Sigmoid colon (tissue), 7 donors: ENCODE data around the gene GGTLC2. TPM values are rescaled to one million over a fixed set of nuclear protein-coding genes. Genes with fewer than 3 reads are reported as not detected.
"Not testable (repeated sequence)": the region's sequence is repeated elsewhere in the genome, so short reads cannot be mapped to it uniquely, and the experiment has no call there.

Source experiments
- DNase-seq: peaks from one replicate; pipeline ENCODE4 v3.0.0-alpha.2; 2019
- H3K27ac ChIP-seq, 4 donors: fragments of 200-600 bp; sonication (generic); one replicate each; pipeline ENCODE4 v1.5.1; 2016 to 2019; ENCODE audit warnings: mild to moderate bottlenecking in 1 of 4
- H3K27me3 ChIP-seq, 3 donors: fragments of 200-600 bp; sonication (generic); one replicate each; pipeline ENCODE4 v1.5.1; 2019; ENCODE audit warnings: mild to moderate bottlenecking in 1 of 3
- H3K36me3 ChIP-seq, 4 donors: fragments of 200-600 bp; sonication (generic); one replicate each; pipeline ENCODE4 v1.5.1; 2016 to 2019
- H3K4me1 ChIP-seq, 4 donors: fragments of 200-600 bp; sonication (generic); one replicate each; pipeline ENCODE4 v1.5.1; 2017 to 2019
- H3K4me3 ChIP-seq, 4 donors: fragments of 200-600 bp; sonication (generic); one replicate each; pipeline ENCODE4 v1.5.1; 2017 to 2019; ENCODE audit warnings: mild to moderate bottlenecking in 2 of 4, moderate library complexity in 1 of 4
- H3K9me3 ChIP-seq, 4 donors: fragments of 200-600 bp in 3 of 4; sonication (generic) in 3 of 4; one replicate each; pipeline versions ENCODE4 v1.5.1 to v1.6.1; 2013 to 2019
- WGBS, 2 donors: extraction: QIAGEN DNeasy Blood & Tissue Kit; methylation state at CpG; one replicate each; pipeline ENCODE4 v1.1.7; 2013; 5-methylcytosine and 5-hydroxymethylcytosine counted together
- intact Hi-C: fragments of 100-400 bp; cut with DNase I; formaldehyde crosslinking; loops from one replicate; pipeline ENCODE4 v1.15.1; 2023
- polyA plus RNA-seq, 3 donors: library from polyadenylated mRNA; stranded (reverse); fragments of 200-250 nt; gene quantifications; one replicate each; pipeline ENCODE4 v1.2.3, GENCODE V29; 2013
- total RNA-seq, 4 donors: library from RNA; depleted of rRNA; stranded (reverse); fragments of >200 nt; gene quantifications; one replicate each; pipeline ENCODE4 v1.1.0, GENCODE V29; 2016
- TF ChIP-seq, protein P1 (sequence below), 4 experiments: fragments of 450-650 bp in 3 of 4; fragments of 200-600 bp in 1 of 4; IDR thresholded peaks; one replicate each; pipeline ENCODE4 v1.5.1; 2016 to 2019; ENCODE audit warnings: antibody characterized with exemption in 4 of 4, mild to moderate bottlenecking in 3 of 4, moderate library complexity in 2 of 4
- donor health status: healthy with polysubstance abuse.
- donor health status: Bipolar disorder and iron deficiency.
- donor health status: healthy.

GGTLC2 gene
- total and polyA plus RNA-seq, 7 donors, result not detected

DNA sequence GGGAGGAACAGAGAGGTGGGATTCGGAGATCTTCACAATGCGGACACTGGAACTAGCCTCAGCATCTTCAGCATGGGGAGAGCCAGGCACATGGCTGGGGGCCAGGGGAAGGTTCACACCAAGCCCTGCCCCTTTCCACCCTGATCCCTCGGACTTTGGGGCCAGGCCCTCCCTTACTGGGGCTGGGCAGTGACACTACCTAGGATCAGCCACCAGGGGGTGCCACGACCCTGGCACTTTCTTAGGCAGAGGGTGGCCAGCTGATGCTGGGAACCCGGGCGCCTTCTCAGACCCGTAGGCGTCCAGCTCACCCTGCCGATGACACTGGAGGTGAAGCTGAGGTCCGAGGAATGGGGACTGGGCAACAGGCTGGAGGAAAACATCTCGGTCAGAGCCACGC lies 3.5 kb downstream of the GGTLC2 start:
- intact Hi-C loops, result not testable (repeated sequence)
- 50 to 55% methylated on average over 12 of the region's 12 CpGs for WGBS, 2 donors

DNA sequence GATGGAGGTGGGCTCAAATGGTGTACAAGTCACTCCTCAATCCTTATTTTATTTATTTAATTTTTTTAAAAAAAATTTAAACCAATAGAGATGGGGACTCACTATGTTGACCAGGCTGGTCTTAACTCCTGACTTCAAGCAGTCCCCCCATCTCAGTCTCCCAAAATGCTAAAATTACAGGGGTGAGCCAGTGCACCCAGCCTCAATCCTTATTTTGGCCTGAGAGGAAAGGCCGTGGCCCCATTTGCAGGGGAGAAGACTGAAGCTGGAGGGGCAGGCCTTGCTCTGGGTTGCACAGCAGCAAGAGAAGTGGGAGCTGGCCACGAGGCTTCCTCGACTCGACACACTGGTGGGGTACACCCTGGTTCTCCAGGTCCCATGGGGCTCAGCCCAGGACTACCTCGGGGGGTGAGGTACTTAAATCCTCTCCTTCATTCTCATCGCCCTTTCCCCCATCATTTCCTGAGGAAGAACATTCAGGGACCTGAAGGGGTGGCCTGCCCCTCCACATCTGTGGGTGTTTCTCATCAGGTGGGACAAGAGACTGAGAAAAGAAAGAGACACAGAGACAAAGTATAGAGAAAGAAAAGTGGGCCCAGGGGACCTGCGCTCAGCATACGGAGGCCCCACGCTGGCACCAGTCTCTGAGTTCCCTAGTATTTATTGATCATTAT lies 4.6 kb downstream of the GGTLC2 start:
- H3K36me3 ChIP-seq, H3K27me3 ChIP-seq, intact Hi-C loops, H3K9me3 ChIP-seq, H3K4me3 ChIP-seq, H3K27ac ChIP-seq, H3K4me1 ChIP-seq, DNase-seq: not testable (repeated sequence)
- 92% methylated on average over 6 of the region's 9 CpGs for WGBS, 2 donors

More for the DNA sequence above, 3.5 kb downstream of the GGTLC2 start:
- not testable (repeated sequence) for DNase-seq, H3K27me3 ChIP-seq, H3K4me3 ChIP-seq, H3K27ac ChIP-seq, H3K9me3 ChIP-seq, H3K4me1 ChIP-seq, H3K36me3 ChIP-seq
- TF ChIP-seq, protein P1, sequence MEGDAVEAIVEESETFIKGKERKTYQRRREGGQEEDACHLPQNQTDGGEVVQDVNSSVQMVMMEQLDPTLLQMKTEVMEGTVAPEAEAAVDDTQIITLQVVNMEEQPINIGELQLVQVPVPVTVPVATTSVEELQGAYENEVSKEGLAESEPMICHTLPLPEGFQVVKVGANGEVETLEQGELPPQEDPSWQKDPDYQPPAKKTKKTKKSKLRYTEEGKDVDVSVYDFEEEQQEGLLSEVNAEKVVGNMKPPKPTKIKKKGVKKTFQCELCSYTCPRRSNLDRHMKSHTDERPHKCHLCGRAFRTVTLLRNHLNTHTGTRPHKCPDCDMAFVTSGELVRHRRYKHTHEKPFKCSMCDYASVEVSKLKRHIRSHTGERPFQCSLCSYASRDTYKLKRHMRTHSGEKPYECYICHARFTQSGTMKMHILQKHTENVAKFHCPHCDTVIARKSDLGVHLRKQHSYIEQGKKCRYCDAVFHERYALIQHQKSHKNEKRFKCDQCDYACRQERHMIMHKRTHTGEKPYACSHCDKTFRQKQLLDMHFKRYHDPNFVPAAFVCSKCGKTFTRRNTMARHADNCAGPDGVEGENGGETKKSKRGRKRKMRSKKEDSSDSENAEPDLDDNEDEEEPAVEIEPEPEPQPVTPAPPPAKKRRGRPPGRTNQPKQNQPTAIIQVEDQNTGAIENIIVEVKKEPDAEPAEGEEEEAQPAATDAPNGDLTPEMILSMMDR (IDR thresholded peaks at IDR 0.05), result peak in 3 of 4 experiments; percentile 26 to 45 (median 34)

DNA sequence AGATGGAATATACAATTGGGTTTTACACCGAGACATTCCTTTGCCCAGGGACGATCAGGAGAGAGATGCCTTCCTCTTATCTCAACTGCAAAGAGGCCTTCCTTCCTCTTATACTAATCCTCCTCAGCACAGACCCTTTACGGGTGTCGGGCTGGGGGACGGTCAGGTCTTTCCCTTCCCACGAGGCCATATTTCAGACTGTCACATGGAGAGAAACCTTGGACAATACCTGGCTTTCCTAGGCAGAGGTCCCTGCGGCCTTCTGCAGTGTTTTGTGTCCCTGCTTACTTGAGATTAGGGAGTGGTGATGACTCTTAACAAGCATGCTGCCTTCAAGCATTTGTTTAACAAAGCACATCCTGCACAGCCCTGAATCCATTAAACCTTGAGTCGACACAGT lies 5.3 kb downstream of the GGTLC2 start:
- H3K27ac ChIP-seq, H3K27me3 ChIP-seq, H3K4me1 ChIP-seq, intact Hi-C loops, H3K36me3 ChIP-seq, H3K4me3 ChIP-seq, DNase-seq, H3K9me3 ChIP-seq: not testable (repeated sequence)
- WGBS, 2 donors, result 53 to 58% methylated on average over 4 to 7 of the region's 8 CpGs

DNA sequence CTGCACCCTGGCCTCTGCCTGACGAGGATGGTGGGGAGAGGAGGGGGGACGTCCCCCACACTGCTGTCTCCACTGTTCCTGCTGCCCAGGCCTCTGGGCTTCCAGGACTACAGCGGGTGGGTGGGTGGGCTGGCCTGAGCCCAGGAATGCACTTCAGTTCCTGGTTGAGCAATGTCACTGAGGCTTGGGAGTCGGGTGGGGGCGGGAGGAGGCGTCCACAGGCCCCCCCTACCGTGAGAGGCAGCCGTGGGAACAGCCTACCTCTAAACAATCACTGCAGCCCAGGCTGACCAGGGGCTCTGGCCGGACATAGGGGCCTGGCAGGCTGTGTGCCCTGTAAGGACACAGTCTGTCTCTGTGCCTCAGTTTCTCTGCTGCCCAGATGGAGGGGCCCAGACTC lies 6.0 kb downstream of the GGTLC2 start:
- intact Hi-C loops, H3K36me3 ChIP-seq, H3K27me3 ChIP-seq, H3K4me1 ChIP-seq, DNase-seq, H3K27ac ChIP-seq, H3K9me3 ChIP-seq, H3K4me3 ChIP-seq: not testable (repeated sequence)
- WGBS, 2 donors, result 53 to 61% methylated on average over 6 to 7 of the region's 9 CpGs

DNA sequence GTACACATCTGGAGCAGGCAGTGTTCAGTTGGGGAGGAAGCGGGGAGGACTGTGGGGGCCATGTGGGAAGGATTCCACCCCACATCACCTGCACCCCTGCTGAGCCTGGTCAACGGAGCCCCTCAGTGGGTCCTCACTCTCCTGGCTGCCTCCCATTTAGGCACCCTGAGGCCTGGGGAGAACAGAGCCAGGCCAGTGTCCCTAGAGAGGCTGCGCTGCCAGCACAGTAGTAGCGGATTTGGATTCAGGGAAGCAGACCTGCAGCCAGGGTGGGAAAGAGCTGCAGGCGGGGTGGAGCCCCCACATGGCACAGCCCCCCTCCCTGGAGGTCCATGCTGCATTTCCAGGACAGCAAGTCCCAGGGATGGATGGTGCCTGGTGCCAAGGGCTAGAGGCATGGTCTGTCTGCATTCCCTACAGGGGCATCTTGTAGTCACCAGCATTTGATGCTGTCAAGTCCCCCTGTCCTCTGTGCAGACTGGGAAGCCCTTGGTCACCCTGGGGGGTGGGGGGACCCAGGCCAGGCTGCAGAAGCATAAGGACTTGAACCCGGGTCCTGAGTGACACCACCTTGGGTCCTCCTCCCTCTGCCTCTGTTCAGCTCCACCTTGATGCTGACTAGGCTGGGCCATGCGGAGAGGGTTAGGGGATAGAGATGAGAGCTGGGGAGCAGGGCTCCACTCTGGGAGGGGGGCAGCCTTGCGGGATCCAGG lies 6.5 kb downstream of the GGTLC2 start:
- H3K27ac ChIP-seq, H3K27me3 ChIP-seq, H3K9me3 ChIP-seq, H3K4me3 ChIP-seq, H3K4me1 ChIP-seq, DNase-seq, H3K36me3 ChIP-seq, intact Hi-C loops: not testable (repeated sequence)
- 68 to 82% methylated on average over 7 of the region's 8 CpGs for WGBS, 2 donors

DNA sequence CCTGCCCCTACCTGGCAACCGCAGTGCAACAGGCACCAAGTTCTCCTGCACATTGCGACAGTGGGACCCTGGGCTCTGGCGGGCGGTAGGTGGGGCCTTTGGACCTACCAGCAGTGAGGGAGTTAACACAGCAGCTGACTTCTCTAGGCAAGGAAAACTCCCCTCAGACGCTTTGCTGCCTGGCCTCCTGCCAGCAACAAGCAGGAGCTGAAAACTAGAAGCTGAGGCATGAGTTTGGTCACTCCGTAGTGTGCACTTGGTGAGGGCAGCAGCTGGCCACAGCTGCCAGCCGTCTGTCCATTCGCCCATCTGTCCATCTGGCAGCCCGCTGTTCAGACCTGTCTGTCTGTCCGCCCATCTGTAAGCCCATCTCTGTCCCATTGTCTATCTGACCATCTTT lies 7.2 kb downstream of the GGTLC2 start:
- intact Hi-C loops, H3K36me3 ChIP-seq, H3K4me1 ChIP-seq, H3K9me3 ChIP-seq, H3K4me3 ChIP-seq, H3K27ac ChIP-seq, DNase-seq, H3K27me3 ChIP-seq: not testable (repeated sequence)
- WGBS, 2 donors, result 33 to 40% methylated on average over 9 to 10 of the region's 10 CpGs

DNA sequence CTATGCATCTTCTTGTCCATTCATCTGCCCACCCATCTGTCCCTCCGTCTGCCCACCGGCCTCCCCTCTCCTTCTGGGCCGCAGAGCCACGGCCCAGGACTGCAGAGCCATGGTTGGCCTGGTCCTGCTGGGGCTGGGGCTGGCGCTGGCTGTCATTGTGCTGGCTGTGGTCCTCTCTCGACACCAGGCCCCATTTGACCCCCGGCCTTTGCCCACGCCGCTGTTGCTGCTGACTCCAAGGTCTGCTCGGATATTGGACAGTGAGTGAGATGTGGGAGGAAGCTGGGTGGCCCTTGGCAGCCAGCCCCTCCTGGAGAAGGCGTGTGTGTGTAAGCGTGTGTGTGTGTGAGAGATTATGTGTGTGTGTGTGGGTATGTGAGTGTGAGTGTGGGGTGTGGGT lies 7.7 kb downstream of the GGTLC2 start:
- DNase-seq, H3K9me3 ChIP-seq, H3K27ac ChIP-seq, H3K4me1 ChIP-seq, H3K27me3 ChIP-seq, intact Hi-C loops, H3K4me3 ChIP-seq, H3K36me3 ChIP-seq: not testable (repeated sequence)
- 56 to 64% methylated on average over 12 of the region's 12 CpGs for WGBS, 2 donors

DNA sequence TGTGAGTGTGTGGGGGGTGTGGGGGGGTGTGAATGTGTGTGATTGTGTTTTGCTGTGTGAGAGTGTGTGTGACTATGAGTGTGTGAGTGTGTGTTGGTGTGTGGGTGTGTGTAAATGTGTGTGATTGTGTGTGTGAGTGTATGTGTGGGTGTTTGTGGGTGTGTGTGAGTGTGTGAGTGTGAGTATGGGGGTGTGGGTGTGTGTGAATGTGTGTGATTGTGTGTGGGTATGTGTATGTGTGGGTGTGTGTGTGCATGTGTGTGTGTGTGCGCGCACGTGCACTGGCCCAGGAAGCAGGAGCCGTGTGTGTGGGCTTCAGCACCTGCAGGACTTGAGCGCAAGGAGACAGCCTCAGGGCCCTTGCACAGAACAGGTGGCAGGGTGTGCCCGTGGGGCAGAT lies 8.2 kb downstream of the GGTLC2 start:
- H3K4me1 ChIP-seq, DNase-seq, H3K36me3 ChIP-seq, H3K9me3 ChIP-seq, H3K27ac ChIP-seq, H3K4me3 ChIP-seq, intact Hi-C loops, H3K27me3 ChIP-seq: not testable (repeated sequence)
- 65 to 73% methylated on average over 6 of the region's 6 CpGs for WGBS, 2 donors

DNA sequence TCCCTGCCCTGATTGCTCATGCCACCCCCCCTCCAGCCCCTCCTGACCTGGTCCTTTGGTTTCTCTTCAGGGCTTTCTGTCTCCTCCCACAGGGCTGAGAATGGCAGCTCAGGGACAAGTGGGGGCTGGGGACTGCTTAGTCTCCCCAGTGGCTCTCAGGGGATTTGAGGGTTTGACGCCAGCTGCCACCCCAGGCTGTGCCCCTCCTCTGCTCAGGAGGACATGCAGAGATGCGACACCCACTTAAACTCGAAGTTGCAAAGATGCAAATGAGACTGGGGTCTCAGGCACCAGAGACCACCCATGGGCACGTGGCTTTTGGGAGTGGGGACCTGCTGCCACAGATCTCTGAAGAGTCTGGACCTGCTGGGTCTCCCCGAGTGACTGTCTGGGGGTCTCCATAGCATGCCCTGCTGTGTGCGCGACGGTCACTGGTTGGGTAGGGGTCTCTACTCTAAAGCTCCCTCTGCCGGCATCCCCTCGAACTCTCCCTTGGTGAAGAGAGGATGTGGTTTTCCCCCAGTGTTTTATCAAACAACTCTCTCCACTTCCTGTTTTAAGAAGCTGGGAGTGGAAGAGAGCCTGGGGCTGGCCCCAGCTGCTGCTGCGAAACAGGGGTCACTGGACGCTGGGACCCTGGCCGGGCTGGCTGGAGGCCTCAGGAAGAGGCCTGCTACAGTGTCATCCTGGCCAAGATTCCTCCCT lies 9.4 kb downstream of the GGTLC2 start:
- H3K4me3 ChIP-seq, H3K4me1 ChIP-seq, H3K27ac ChIP-seq, H3K36me3 ChIP-seq, DNase-seq, H3K27me3 ChIP-seq, intact Hi-C loops, H3K9me3 ChIP-seq: not testable (repeated sequence)
- 24 to 38% methylated on average over 7 to 8 of the region's 13 CpGs for WGBS, 2 donors
